Measurements from ENCODE around the gene PHACTR1.
"Not testable (repeated sequence)": the region's sequence is repeated elsewhere in the genome, so short reads cannot be mapped to it uniquely, and the experiment has no call there.

PHACTR1 gene

GRCh38 chr6:12916006-12916405 is 199.4 kb downstream of the PHACTR1 start:
- DNase-seq = no peak

DNA sequence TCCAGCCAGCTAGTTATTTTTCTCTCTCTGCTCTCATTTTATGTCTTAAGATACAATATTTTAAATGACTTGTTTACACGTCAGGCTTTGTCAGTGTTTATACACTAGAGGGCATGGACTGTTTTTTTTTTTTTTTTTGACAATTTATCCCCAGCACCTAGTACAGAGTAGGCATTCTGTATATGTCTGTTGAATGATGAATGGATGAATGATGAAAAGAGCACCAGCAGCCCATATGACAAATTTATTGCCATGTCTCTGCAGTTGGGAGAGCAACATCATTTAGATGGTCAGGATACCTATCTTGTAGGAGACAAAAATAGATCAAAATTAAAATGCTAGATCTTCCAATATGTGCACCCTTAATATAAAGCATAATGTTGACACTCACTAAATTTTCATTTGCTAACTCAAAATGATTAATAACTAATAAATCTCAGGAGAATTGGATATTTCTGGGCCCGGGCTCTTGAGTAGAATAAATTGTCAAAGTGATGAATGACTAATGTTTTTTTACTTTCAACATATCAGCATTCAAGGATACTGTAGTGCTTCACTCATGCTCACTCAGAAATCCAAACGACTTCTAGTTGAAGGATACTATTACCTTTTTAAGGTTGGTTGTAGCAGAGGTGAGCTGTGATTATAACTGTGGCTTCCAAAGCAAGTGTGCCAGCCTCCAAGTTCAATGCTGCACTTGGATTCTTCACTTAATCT is 200.0 kb downstream of the PHACTR1 start:
- DNase-seq = no peak

- DNase-seq = no peak
These were observed 204.9 kb downstream of the PHACTR1 start for GRCh38 chr6:12921467-12921866.

DNA sequence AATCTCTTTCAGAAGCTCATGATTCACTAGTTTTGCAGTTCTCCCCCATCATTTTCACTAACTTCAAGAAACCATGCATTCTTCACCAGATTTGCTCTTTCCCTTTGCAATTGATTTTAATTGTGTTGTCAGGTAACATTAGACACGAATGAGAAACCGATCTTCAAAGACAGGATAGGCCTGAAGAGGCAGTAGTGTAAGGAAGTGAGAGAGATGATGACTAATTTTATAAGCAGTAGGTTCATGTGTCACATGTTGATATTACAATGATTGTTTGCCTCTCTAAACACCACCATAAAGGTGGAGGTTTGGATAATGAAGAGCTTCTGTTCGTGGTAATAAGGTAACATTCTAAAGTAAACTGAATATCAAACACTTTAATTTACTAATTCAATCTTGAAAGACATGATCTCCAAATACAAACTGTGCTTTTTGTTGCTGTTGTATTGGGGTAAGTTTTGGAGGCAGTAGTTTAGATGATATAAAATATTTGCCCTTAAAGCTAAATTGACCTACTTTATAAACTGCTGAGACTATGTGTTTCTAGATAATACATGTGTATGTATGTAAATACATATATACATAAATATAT is 207.2 kb downstream of the PHACTR1 start:
- DNase-seq = no peak

- no peak for DNase-seq
These were observed 208.3 kb downstream of the PHACTR1 start for GRCh38 chr6:12924911-12925310.

DNA sequence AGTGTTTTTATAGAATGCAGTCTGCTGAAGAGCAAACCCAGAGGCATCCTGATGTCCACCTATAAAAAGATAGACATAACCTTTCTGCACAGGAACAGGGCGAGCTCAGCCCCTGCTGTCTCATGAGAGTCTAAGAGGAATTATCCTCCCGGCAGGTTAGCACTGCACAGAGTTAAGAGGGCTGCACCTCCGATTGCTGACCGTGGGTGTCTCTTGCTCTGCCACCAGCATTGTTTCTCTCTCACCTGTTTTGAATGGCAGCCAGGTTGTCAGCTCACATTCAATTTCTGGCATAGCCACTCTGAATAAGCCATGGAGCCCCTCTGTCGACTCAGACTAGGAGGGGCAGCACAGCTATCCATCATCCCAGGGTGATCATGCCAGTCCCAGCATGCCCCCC is 211.2 kb downstream of the PHACTR1 start:
- DNase-seq = no peak

DNA sequence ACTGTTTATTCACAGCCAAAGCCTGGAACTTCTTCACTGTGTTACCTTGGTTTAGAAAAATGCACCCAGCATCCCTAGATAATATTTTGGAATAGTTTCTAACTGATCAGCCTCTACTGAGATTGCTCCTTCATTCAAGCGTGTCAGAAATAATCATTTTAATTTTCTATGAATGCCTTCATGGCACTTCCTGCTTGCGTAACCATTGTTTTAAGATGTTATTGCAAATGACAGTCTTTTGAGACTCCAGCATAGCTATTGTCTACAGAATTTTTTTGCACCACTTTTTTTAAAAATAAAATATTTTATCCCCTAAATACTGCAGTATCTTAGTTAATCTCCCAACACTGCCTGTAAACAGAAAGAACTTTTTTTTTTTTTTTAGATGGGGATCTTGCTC is 213.1 kb downstream of the PHACTR1 start:
- no peak for DNase-seq

- no peak for DNase-seq
These were observed 215.1 kb downstream of the PHACTR1 start for GRCh38 chr6:12931639-12932038.

- no peak for DNase-seq
These were observed 219.1 kb downstream of the PHACTR1 start for GRCh38 chr6:12935637-12936036.

- no peak for DNase-seq
These were observed 221.4 kb downstream of the PHACTR1 start for GRCh38 chr6:12937971-12938370.

DNA sequence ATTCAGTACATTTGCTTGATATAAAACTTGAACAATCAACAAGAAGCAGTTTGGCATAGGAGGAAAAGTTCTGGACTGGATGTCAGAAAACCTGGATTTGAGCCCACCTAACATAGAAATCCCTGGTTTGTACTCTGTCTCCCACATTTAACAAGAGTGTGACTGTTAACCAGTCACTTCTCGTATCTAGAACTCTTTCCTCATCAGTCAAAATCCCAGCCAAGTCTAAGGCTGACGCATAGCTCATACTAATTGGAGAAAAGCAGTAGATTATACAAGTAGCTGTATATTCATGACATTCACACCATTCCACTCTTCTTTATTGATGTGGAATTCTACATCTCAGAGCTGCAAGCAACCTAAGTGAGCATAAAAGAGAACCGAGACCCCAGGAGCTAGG is 222.7 kb downstream of the PHACTR1 start:
- no peak for DNase-seq

- DNase-seq = peak; percentile 17
These were observed 224.9 kb downstream of the PHACTR1 start for GRCh38 chr6:12941422-12941821.

DNA sequence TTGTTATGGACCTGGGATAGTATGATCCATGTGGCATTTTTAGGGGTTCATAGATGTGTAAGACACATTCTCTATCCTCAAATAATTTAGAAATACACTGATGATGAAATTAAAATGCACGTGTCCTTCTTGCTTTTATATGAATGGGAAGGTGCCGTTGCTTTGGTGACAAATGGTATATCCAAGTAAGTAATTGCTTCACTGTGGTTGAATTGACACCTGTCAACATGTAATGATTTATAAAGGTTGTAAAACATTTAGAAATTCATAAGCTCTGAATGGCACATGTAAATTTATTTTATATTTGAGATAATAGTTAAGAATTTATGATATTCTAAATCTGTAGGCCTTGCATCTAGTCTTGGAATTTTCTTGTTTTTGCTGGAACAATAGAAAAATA is 227.0 kb downstream of the PHACTR1 start:
- no peak for DNase-seq

- no peak for DNase-seq
These were observed 227.4 kb downstream of the PHACTR1 start for GRCh38 chr6:12944001-12944400.

DNA sequence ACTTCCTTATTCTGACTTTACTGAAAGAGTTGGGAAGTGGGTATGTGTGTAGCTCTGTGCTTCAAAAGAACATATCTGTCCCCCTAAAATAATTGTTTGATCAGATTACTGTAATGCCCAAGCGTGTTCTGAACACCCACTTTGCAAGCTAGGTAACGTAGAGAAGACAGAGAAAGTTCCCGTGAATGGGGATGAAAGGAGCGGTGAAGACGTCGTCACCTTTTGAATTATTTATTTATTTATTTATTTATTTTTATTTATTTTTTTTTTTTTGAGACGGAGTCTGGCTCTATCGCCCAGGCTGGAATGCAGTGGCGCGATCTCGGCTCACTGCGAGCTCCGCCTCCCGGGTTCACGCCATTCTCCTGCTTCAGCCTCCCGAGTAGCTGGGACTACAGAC is 228.0 kb downstream of the PHACTR1 start:
- not testable (repeated sequence) for DNase-seq

DNA sequence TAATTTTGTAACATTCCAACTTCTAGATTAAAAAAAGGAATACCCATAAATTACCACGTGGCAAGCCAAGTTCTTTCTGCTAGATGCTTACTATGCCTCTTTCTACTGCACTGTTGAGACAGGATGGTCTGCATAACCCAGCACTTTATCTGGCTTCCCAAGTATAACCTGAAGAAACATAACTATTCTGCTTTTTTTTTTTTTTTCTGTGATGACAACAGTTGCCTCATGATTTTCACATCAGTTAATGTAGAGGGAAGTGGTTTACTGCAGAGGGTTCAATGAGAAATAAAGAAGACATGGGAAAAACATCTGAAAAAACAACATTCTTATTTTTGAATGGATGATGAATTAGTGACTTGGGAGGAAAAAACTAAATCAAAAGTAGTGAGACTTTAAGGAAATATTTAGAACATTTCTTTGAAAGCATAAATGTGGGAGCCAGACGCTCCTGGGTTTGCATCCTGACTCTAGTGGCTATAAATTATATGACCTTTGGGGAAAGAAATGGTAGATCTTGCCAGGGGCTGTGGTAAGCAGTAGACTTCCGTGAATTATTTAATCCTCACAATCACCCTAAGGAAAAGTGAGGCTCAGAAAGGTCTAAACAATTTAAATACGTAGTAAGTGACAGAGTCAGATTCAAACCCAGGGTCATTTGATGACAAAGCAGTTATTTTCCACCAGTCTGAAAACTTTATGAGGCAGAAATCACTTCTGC is 230.7 kb downstream of the PHACTR1 start:
- no peak for DNase-seq

GRCh38 chr6:12947967-12948366 is 231.4 kb downstream of the PHACTR1 start:
- DNase-seq = no peak

DNA sequence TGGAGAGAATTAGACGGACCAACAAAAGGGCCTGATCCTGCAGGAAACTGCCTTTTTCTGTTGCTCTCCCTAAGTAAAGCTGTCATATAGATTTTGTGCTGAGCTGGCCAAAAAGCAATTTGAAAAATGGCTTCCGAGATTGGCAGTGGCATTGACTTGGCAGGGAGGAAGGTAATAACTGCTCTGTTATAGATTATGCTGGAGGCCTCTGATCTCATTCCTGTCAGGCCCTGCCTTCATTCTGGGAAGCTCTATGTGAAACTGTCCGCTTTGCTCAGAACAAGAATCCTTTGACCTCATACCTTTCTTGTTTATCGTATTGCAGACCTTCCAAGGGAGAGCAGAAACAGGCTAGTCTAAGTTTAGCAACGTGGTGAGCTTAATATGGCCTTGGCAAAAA is 234.4 kb downstream of the PHACTR1 start:
- DNase-seq = peak; percentile 9

- no peak for DNase-seq
These were observed 234.8 kb downstream of the PHACTR1 start for GRCh38 chr6:12951415-12951814.

DNA sequence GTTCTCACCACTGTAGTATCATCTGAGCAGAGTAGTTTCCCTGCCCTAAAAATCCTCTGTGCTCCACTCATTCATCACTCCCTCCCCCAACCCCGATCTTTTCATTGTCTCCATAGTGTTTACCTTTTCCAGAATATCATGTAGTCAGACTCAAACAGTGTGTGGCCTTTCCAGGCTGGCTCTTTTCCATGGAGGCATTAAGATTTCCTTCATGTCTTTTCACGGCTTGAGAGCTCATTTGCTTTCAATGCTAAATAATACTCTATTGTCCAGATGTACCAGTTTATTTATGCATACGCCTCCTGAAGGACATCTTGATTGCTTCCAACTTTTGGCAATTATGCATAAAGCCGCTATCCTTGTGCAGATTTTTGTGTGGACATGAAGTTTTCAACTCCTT is 235.8 kb downstream of the PHACTR1 start:
- no peak for DNase-seq

DNA sequence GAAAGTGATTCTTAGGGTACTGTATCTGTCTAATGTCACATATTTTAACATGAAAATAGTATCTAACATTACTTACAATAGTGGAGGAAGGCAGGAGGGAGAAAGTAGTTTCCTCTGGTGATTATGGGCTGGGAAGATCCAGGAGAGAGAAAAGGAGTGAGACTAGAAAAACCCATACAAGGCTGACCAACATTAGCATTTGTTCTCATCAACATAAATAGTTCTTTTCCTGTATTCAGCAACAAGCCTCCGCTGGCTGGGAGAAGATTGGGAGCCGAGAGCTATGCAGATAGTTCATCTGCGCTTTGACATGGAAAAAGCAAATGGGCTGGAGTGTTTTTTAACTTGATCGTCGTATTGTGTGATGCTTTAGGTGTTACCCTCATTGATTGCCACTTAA is 239.4 kb downstream of the PHACTR1 start:
- DNase-seq = no peak

DNA sequence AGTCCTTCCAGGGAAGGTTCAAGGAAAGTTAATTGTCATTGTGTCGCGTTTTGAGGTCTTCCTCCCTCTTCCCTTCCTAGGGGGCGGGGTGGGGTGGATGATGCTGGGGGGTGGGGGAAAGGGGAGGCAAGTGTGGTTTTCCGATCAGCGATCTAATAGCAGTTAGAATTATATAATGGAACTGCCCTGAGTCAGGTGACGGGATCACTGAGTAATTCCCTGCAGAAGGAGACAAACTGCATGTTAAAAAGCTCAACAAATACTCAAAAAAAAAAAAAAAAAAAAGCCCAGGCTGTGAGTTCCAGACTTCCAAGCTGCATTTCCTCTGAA is 240.4 kb downstream of the PHACTR1 start:
- no peak for DNase-seq

- peak; percentile 22 for DNase-seq
These were observed 240.9 kb downstream of the PHACTR1 start for GRCh38 chr6:12957321-12958051.
